GM21381 (cell line): ENCODE results near the gene FN3KRP.
"Not testable (repeated sequence)": the region's sequence is repeated elsewhere in the genome, so short reads cannot be mapped to it uniquely, and the experiment has no call there.

Source experiments
- ATAC-seq: cut with Tn5 transposase; IDR thresholded peaks from one replicate; pipeline ENCODE4 v1.9.1; 2021; ENCODE audit warnings: mild to moderate bottlenecking, moderate library complexity; ENCODE audit not compliant: unreplicated experiment

The FN3KRP gene

GRCh38 chr17:82740906-82741759, 24.6 kb downstream of the FN3KRP start:
- no peak for ATAC-seq

DNA sequence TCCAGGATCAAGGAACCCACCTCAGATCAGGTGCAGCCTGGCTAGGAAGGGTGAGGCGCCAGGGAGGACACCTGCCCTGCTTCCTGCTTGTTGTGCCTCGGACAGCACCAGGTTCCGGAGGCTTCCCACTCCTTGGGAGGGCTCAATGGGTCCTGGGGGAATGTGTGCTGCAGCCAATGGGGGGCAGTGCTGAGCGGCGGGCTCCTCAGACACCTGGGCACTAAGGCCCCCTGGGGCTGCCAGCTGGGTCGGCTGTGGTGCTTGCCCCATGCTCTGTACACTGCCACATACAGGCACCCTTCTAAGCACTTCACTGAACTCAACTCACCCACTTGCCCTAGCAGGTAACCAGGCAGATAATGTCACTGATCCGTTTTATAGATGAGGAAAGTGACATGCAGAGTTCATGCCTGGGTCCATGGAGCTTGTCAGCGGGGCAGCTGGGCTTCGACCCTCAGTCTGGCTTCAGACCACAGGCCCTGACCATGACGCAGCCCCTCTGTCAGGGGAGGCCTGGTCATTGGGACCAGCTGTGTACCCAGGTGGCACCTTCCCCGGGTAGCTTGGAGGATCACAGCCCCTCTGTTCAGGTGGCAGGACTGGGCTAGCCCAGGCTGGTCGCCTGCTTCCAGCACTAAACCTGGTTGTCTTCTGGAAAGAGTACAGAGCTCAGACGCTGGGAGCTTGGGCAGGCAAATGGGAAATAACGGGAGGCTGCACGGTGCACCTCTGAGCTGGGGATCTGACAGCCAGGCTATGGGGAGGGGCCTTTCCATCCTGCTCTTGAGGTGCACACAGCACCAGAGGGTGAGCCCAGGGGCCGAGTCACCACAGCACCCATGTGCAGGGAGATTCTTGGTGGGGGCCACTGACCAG, 27.1 kb downstream of the FN3KRP start:
- ATAC-seq = no peak

- not testable (repeated sequence) for ATAC-seq
Measured at GRCh38 chr17:82744736-82745135, 28.2 kb downstream of the FN3KRP start.

GRCh38 chr17:82745524-82745923, 29.0 kb downstream of the FN3KRP start:
- ATAC-seq = no peak

- no peak for ATAC-seq
Measured at GRCh38 chr17:82748756-82749155, 32.2 kb downstream of the FN3KRP start.

- no peak for ATAC-seq
Measured at GRCh38 chr17:82750241-82750908, 33.9 kb downstream of the FN3KRP start.

- ATAC-seq = peak; percentile 25
Measured at GRCh38 chr17:82751171-82751570, 34.7 kb downstream of the FN3KRP start.

DNA sequence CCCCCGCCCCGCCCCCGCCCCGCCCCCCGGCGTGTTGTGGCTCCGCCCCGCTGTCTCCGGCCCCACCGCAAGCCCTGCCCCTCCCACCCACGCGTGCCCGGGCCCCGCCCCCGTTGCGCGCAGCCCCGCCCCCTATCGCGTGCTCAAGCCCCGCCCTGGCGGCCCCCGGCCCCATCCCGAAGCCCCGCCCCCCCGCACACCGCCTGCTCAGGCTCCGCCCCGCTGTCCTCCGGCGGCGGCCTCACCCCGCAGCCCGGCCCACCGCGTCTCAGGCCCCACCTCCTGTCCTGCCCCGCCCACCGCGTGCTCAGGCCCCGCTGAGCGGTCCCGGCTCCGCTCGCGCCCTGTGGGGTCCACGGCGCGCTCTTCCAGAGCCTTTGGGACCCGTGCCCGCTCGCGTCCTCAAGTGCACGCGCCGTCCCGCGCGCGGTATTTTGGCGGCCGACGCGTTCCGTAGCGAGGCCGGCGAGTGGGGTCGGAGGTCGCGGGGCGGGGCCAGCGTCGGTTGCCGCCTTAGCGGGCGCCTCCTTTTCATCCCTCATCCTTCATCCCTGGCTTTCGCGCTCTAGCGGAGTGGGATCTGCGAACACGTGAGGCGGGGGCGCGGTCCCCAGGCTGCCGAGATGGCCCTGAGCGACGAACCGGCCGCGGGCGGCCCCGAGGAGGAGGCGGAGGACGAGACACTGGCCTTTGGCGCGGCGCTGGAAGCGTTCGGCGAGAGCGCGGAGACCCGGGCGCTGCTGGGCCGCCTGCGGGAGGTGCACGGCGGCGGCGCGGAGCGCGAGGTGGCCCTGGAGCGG, 35.3 kb downstream of the FN3KRP start, which contains the start of gene TBCD:
TSS of gene TBCD (plus strand) at position 495 of the 800 bp plus-strand sequence. CDS start at position 624, 129 bp downstream.
- ATAC-seq = peak; percentile 76

- peak; percentile 24 for ATAC-seq
Measured at GRCh38 chr17:82752371-82753200, 36.1 kb downstream of the FN3KRP start.

- ATAC-seq = no peak
Measured at GRCh38 chr17:82753201-82753464, 36.6 kb downstream of the FN3KRP start.

GRCh38 chr17:82754297-82755208, 38.0 kb downstream of the FN3KRP start:
- no peak for ATAC-seq

DNA sequence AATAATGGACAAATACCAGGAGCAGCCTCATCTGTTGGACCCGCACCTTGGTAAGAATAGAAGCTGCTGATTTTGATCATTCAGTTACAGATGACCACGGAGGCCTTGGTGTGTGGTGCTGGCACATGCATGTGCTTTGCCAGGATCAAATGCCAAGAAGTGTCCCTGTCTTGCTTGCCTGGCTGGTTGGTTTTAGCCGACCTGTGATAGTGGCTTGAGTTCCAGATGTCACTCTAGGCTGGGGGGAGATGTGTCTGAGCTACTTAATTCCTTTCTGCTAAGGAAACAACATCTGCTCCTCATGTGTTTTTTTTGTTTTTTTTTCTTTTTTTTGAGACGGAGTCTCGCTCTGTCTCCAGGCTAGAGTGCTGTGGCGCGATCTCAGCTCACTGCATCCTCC, 39.7 kb downstream of the FN3KRP start:
- ATAC-seq = no peak

- ATAC-seq = no peak
Measured at GRCh38 chr17:82765371-82765770, 48.9 kb downstream of the FN3KRP start.

DNA sequence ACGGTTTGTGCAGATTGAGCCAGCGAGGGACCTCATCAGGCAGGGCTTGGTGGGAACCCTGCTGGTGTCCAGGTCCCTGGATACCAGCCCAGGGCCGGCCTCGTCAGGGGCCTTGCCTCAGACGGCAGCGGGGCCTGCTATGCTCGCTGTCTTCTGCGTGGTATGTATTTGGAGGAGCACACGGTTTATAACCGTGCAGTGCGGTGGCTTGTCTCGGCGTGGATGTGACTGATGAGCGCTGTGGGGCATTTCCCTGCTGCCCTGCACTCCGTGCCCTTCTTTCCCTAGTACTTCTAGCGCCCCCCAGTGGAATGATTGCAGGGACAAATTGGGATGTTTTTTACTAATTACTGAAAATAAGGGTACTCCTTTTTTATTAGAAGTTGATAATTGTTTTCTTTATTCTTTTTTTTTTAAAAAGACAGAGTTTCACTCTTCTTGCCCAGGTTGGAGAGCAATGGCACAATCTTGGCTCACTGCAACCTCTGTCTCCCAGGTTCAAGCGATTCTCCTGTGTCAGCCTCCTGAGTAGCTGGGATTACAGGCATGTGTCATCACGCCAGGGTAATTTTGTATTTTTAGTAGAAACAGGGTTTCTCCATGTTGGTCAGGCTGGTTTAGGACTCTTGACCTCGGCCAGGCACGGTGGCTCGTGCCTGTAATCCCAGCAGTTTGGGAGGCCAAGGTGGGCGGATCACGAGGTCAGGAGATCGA, 50.7 kb downstream of the FN3KRP start:
- ATAC-seq = no peak

GRCh38 chr17:82769041-82769440, 52.5 kb downstream of the FN3KRP start:
- no peak for ATAC-seq

GRCh38 chr17:82772026-82772425, 55.5 kb downstream of the FN3KRP start:
- ATAC-seq = no peak

DNA sequence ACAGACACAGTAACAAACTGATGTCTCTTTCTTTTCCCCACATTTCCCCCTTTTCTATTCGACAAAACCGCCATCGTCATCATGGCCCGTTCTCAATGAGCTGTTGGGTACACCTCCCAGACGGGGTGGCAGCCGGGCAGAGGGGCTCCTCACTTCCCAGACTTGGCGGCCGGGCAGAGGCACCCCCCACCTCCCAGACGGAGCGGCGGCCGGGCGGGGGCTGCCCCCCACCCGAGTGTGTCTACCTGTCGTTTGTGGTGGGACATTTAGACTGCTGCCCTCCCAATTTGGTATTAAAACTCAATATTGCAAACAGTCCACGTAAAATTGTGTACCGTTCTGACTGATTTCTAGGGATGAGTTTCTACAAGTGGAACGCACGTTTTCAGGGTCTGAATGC, 58.0 kb downstream of the FN3KRP start:
- not testable (repeated sequence) for ATAC-seq
